Inflammatory macrophage treated with lipopolysaccharide for 4 hours (primary cell): ENCODE results near the gene SLC6A12.
A peak's percentile ranks its signal among the peaks of the same experiment; 100 is the strongest.
"Not testable (repeated sequence)": the region's sequence is repeated elsewhere in the genome, so short reads cannot be mapped to it uniquely, and the experiment has no call there.

Source experiments
- DNase-seq: peaks from one replicate; pipeline ENCODE4 v3.0.0-alpha.2; 2020

SLC6A12 gene

GRCh38 chr12:195951-196350, 18.0 kb downstream of the SLC6A12 start:
- no peak for DNase-seq

- no peak for DNase-seq
These were observed 18.8 kb downstream of the SLC6A12 start for GRCh38 chr12:195156-195555.

GRCh38 chr12:194276-194675, 19.7 kb downstream of the SLC6A12 start:
- no peak for DNase-seq

DNA sequence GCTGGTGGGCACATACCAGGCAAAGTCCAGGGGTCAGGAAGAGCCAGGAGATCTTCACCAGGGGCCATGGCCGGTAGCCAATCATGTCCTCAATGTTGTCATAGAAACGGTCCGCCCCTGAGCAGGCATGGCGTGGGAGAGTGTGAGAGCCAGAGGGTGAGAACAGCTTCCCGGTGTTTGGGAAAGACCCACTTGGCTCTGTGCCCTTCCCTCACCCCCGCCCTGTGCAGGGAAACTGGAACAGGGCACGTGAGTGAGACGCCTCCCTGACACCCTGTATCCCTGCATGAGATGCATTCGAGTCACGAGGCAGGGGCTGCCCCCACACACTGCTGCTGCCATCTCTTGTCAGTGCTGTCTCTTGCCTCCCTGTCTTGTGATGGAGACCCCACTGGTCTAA, 20.7 kb downstream of the SLC6A12 start:
- no peak for DNase-seq

DNA sequence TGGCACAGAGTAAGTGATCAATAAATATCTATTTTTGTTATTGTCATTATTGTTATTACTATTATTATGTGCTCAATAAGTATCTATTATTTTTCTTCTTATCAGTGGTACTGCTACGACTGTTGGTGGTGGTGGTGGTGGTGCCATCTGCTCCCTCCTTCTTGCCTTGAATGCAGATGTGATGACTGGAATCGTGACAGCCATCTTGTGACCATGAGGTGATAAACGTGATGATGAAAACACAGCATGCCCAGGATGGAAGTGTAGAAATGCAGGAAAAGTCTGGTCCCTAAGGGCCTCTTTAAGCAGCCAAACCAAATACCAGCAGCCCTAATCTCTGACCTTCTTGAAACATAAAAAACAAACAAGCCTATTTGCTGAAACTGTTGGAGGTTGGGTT, 22.4 kb downstream of the SLC6A12 start:
- DNase-seq = no peak

DNA sequence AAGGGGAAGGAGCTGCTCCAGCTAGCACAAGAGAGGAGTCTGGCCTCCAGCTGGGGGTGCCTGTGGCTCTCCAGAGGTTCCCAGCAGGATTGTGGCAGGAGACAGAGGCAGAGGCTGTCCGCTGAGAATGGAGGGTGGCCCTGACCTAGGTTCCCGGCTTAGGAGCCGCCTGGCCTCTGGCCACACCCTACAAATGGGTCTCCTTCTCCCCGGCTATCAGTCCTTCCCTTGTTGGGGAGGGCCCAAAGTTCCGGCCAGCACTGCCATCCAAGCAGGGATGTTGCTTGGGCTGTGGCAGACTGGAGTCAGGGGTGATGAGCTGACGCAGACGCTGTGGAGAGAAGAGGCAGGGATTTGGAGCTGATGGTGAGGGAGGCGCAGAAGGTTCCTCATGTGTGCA, 23.1 kb downstream of the SLC6A12 start:
- DNase-seq = no peak

GRCh38 chr12:189622-189962, 24.4 kb downstream of the SLC6A12 start:
- no peak for DNase-seq

DNA sequence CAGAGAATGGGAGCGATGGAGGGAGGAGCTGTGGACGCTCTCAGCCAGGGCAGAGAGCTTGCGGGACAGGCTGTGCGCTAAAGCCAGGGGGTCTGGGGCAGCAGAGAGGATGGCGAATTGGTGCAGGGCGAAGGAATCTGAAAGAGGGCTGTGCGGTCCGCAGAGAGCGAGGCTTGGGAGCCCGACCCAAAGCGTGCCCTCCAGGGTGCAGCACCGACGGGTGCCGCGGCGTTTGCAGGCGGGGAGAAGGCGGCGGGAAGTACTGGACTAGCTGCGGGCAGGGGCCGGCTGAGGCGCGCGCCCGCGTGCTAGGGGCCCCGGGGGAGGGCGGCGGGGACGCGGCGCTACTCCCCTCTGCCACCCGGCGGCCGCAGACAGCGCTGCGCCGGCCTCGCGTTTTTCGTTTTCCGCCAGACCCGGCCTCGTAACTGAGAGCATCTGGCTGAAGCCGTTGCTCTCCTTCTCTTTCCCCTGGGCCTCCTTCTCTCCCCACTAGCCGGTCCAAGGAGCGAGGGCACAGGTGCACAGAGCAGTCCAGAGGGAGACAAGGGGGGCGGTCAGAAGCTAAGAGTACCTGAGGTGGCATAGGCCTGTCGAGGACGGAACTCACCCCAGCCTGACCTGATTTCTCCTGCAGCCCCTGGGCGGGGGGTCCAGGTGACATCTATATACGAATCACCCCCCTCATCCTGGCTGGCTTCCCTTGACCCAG, 24.9 kb downstream of the SLC6A12 start:
- peak; percentile 59 for DNase-seq

DNA sequence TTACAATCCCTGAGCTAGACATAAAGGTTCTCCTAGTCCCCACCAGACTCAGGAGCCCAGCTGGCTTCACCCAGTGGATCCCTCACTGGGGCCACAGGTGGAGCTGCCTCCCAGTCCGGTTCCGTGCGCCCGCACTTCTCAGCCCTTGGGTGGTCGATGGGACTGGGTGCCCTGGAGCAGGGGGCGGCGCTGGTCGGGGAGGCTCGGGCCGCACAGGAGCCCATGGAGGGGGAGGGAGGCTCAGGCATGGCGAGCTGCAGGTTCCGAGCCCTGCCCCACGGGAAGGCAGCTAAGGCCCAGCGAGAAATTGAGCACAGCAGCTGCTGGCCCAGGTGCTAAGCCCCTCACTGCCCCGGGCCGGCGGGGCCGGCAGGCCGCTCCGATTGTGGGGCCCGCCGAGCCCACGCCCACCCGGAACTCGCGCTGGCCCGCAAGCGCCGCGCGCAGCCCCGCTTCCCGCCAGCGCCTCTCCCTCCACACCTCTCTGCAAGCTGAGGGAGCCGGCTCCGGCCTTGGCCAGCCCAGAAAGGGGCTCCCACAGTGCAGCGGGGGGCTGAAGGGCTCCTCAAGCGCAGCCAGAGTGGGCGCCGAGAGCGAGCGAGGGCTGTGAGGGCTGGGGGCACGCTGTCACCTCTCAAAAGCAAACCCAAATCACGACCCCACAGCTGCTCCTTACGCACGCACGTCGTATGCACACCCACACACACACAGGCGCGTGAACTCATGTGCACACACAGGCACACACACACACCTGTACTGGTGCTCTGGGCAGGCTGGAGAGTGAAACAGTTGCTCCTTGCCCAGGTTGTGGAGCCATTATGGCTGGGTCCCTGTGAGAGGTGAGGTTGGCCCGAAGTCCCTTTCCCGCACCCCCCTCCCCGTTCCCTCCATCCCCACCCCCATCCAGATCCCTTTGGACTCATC, 25.7 kb downstream of the SLC6A12 start:
- not testable (repeated sequence) for DNase-seq

GRCh38 chr12:186006-186625, 27.8 kb downstream of the SLC6A12 start:
- DNase-seq = no peak

- DNase-seq = no peak
These were observed 28.4 kb downstream of the SLC6A12 start for GRCh38 chr12:185576-185955.

GRCh38 chr12:184811-185575, 29.0 kb downstream of the SLC6A12 start:
- DNase-seq = peak; percentile 32

GRCh38 chr12:182381-182892, 31.5 kb downstream of the SLC6A12 start:
- DNase-seq = peak; percentile 75

- no peak for DNase-seq
These were observed 32.0 kb downstream of the SLC6A12 start for GRCh38 chr12:181921-182320.

GRCh38 chr12:180445-180844, 33.5 kb downstream of the SLC6A12 start:
- peak; percentile 89 for DNase-seq

DNA sequence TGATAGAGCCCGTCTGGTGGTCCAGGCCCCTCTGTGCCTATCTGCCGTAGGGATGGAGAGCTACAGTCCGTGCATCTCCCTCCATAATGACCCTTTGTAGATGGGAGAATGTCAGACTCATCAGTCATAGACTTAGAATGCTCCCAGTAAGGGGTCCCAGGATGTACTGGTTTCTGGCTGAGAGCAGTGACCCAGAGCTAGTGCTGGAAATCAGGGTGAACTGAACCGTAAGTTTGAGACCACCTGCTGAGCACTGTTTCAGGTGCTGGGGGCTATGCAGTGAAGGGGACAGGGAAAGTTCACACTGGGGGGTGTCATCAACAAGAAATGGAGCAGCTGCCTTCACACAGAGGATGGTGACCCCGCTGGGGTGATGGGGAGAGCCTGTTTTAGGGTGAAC, 34.1 kb downstream of the SLC6A12 start:
- no peak for DNase-seq

DNA sequence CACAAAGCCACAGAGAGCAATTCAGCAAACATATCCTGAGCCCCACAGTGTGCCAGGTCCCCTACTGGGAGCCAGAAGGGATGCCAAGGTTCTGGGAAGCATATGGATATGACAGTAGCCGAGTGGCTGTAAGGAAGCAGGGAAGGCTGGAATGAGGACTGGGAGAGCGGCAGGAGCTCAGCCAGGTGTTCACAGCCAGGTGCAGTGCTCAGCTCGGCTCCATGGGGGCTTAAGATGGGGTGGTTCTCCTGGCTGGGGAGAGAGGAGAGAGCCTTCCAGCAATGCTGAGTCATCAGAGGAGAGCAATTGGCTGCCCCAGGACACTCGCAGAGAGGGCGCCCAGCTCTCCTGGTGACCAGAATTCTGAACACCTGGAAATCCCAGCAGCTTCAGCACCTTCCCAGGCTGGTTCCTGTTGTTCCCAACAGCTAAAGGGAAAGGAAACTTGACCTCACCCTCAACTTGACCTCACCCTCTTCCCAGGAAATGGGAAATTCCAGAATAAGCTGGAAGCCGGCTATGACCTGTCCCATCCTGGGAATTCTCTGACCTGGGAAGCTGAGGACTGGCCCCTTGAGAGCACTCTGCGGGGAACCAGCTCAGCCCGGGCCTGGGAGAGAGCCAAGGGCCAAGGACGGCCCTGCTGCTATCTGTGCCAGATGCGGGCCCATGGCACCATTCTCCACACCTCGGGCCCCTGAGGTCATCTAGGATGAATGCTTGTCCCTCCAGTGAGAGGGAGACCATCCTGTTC, 34.6 kb downstream of the SLC6A12 start:
- DNase-seq = no peak

GRCh38 chr12:178829-179109, 35.2 kb downstream of the SLC6A12 start:
- DNase-seq = no peak

DNA sequence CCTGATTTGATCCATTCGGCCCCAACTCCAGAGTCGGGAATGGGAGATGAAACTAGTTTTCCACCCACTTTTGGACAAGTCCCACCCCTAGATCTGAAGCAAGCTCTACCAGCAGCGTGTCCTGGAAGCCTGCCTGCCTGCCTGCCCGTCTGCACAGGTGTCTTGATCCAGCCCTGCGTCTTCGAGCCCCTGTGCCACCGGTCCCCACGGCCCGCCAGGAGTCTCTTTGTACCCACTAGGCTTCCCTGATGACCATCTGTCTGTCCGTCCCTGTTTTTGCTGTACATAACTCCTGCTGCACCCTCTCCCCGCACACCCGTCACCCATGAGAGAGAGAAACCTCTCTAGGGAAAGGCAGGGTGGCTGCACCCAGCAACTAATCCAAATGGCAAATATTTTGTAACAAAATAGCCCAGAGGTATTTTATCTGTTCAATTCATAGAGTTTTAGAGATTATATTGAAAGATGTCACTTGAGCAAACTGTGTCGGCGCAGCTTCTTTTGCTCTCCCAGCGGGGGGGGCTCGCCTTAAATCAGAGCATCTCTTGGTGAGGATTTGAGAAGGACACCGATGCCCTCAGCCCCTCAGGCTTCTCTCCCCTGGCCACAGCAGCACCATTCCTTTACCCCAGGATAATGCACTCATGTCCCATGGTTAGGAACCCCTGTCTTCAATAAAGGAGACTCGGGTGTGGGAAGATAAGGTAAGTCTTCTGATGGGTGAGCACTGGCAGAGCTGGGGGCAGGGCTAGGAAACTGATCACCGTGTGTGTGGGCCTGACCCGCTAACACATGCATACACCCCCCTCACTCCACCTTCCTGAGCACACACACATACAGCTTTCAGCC, 35.8 kb downstream of the SLC6A12 start:
- DNase-seq = no peak

- DNase-seq = no peak
These were observed 36.5 kb downstream of the SLC6A12 start for GRCh38 chr12:177336-177979.
